GM21367 (cell line): ENCODE results near the gene CDC42BPA.
"Not testable (repeated sequence)": the region's sequence is repeated elsewhere in the genome, so short reads cannot be mapped to it uniquely, and the experiment has no call there.

ENCODE experiments used
- ATAC-seq: cut with Tn5 transposase; IDR thresholded peaks from one replicate; pipeline ENCODE4 v1.9.1; 2021; ENCODE audit not compliant: unreplicated experiment

Gene CDC42BPA

GRCh38 chr1:226966683-226967082, 351.6 kb downstream of the CDC42BPA start:
- ATAC-seq = no peak

- ATAC-seq = no peak
Observed at GRCh38 chr1:226965581-226966440, 352.5 kb downstream of the CDC42BPA start.

GRCh38 chr1:226964611-226965486, 353.4 kb downstream of the CDC42BPA start:
- no peak for ATAC-seq

- ATAC-seq = no peak
Observed at GRCh38 chr1:226964068-226964425, 354.2 kb downstream of the CDC42BPA start.

GRCh38 chr1:226962421-226963391, 355.6 kb downstream of the CDC42BPA start:
- ATAC-seq = no peak

GRCh38 chr1:226960944-226961765, 357.1 kb downstream of the CDC42BPA start:
- ATAC-seq = no peak

- ATAC-seq = no peak
Observed at GRCh38 chr1:226960256-226960655, 358.0 kb downstream of the CDC42BPA start.

GRCh38 chr1:226958300-226958699, 360.0 kb downstream of the CDC42BPA start:
- no peak for ATAC-seq

GRCh38 chr1:226957714-226958113, 360.6 kb downstream of the CDC42BPA start:
- ATAC-seq = no peak

- ATAC-seq = no peak
Observed at GRCh38 chr1:226956942-226957713, 361.2 kb downstream of the CDC42BPA start.

- ATAC-seq = not testable (repeated sequence)
Observed at GRCh38 chr1:226955857-226956256, 362.4 kb downstream of the CDC42BPA start.

- no peak for ATAC-seq
Observed at GRCh38 chr1:226954777-226955176, 363.5 kb downstream of the CDC42BPA start.

- no peak for ATAC-seq
Observed at GRCh38 chr1:226954337-226954736, 364.0 kb downstream of the CDC42BPA start.

GRCh38 chr1:226953175-226953800, 365.0 kb downstream of the CDC42BPA start:
- no peak for ATAC-seq

- ATAC-seq = no peak
Observed at GRCh38 chr1:226952118-226952441, 366.2 kb downstream of the CDC42BPA start.

- no peak for ATAC-seq
Observed at GRCh38 chr1:226951286-226952117, 366.8 kb downstream of the CDC42BPA start.

GRCh38 chr1:226950871-226951270, 367.4 kb downstream of the CDC42BPA start:
- ATAC-seq = no peak

- ATAC-seq = no peak
Observed at GRCh38 chr1:226950316-226950715, 368.0 kb downstream of the CDC42BPA start.
